Articular chondrocyte of knee joint (primary cell): ENCODE data around the gene FADS6. TPM values are rescaled to one million over a fixed set of nuclear protein-coding genes. Genes with fewer than 3 reads are reported as not detected.

Experiments
- total RNA-seq: library from RNA; depleted of rRNA; stranded (reverse); fragments of >200 nt; gene quantifications from 2 replicates; pipeline ENCODE4 v1.2.3, GENCODE V29; 2012

FADS6 gene, protein sequence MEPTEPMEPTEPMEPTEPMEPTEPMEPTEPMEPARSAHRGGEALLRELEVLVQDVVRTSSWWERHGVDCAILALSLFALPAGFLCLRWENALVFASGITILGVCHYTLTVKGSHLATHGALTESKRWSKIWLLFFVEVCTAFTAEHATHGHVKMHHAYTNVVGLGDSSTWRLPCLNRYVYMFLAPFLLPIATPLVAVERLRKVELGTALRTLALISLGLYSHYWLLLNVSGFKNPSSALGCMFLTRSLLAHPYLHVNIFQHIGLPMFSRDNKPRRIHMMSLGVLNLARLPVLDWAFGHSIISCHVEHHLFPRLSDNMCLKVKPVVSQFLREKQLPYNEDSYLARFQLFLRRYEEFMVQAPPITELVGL
- not detected in 2 replicates for total RNA-seq

DNA sequence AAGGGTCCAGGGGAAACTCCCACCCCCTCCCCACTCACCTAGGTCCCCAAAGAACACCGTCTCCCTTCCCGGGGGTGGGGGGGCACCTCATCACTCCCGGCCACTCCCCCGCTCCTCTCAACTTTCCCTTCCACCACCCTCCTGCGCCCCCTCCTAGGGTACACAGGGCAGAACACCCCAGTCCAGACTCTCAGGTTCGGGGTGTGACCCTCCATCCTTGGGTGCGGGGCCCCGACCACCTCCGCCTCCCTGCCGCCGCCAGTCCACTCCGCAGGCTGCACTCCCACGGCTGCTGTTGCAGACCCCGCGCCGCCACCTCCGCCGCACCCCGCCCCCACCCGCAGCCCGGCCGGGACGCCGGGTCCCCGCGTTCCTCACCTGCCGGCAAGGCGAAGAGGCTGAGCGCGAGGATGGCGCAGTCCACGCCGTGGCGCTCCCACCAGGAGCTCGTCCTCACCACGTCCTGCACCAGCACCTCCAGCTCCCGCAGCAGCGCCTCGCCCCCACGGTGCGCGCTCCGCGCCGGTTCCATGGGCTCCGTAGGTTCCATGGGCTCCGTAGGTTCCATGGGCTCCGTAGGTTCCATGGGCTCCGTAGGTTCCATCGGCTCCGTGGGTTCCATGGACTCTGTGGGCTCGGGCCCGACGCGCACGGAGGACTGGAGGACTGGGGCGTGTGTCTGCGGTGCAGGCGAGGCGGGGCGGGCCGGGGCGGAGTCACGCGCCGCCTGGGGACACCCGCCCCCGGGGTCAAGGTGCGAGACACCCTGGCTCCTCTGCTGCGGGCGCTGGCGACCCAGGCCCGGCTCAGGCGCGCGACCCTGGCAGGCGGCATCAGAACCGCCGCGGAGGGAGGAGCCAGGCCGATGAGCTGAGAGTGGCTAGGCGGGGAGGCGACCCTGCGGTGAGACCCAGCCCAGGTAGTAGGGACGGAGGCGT, at the start of gene FADS6:
TSS of gene FADS6 (minus strand) at position 660 of the 938 bp plus-strand sequence. CDS start at position 622, 38 bp downstream.

DNA sequence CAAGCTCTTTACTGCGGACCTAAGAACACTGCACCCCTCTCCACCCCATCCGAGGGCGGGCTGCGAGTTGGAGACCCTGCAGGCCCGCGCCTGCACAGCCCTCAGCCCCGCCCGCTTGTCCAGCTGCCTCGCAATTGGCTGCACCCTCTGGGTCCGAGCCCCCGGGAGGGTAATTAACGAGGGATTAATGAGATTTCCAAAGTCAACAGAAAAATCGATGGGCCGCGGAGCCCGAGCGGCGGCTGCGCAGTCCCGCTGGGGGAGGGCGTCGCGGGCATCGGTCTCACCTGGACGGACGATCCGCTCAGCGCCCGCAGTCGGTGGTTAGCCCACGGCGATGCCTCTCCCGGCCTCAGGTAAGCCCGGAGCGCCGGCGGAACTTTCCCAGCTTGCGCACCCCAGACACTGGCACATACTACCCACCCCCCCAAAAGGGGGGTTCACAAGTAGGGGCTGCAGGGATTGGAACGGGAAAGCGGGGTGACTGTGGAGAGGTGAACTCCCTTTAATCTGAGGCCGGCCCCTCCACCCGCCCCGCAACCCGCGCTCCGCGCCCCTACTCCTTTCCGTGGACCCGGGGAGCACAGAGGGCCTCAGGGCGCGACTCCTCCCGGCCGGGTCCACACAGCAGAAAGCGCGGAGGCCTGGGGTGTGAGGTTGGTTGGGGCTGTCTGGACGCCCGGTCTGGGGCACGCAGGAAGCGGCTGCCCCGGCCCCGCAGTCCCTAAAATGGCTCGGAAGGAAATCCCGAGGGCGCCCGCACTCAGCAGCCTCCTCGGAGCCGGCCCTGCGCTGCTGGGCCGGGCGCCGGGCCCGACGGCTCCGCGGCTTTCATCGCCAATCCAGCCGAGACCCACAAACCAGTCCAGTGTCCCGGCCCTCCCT, 42.4 kb upstream of the FADS6 start, which contains the start of gene OTOP3:
TSS of gene OTOP3 (plus strand) at position 314 of the 885 bp plus-strand sequence. CDS start at position 338, 24 bp downstream.

DNA sequence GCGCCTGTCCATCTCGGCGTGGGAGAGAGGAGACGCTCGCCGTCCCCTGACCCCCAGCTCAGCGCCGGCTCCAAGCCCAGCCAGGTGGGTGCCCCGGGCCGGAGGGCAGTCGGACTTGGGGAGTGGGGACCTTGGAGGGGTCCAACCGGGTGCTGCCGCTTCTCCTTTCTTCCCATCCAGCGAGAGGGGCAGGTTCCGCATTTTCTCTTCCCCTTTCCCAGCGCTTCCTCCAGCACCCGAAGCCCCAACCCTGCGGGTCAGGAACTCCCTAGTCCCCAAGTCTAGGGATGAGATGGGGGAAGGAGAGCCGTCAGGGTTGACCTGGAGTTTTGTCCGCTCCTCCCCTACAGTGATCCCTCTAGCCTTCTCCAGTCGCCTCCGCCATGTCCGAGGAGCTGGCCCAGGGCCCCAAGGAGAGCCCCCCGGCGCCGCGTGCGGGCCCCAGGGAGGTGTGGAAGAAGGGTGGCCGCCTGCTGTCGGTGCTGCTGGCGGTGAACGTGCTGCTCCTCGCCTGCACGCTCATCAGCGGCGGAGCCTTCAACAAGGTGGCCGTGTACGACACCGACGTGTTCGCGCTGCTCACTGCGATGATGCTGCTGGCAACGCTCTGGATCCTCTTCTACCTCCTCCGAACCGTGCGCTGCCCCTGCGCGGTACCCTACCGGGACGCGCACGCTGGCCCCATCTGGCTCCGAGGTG, 31.0 kb upstream of the FADS6 start, which contains the start of gene OTOP2:
TSS of gene OTOP2 (plus strand) at position 24 of the 699 bp plus-strand sequence. CDS start at position 384, 360 bp downstream.

GRCh38 chr17:74922694-74923537, 29.5 kb upstream of the FADS6 start, which contains the start of gene USH1G:
Gene USH1G (minus strand): TSS chr17:74923255. CDS start chr17:74923073, 182 bp downstream.

DNA sequence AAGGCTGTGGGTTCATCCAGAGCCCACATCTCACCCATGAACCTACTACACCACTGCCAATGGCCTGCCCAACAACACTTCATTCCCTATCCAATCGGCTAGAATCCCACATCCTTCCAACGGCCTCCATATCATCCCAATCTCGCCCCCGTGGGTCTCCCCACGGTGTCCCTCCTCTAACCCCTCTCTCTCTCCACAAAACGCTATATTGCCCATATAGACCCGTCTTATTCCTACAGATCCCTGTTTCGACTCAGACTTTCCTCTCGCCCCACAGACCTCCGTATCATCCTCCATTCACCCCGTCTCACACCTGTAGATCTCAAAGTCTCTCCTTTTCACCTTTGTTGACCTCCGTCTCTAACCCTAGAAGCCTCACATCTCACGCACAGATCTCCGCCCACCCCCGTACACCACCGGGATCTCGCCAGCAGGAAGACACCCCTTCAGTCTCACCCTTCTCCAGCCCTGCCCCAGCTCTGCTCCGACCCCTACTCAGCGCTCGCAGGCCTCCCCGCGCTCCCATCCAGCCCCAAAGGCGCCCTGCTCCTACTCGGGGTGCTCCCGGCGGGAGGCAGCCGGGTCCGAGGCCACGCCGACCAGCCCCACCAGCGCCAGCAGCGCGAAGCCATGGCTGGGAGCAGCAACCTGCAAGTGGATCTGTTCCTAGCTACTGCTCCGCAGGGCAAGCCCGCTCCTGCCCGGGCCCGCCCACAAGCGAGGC, 21.0 kb downstream of the FADS6 start, which contains the start of gene FDXR:
TSS of gene FDXR (minus strand) at position 682 of the 724 bp plus-strand sequence. CDS start at position 632, 50 bp downstream.

GRCh38 chr17:74859459-74860228, 33.8 kb downstream of the FADS6 start, which contains the start of gene GRIN2C:
Gene GRIN2C (minus strand): TSS chr17:74859885. CDS start chr17:74855092, 4,793 bp downstream.

Other genes starting within 250 kb of the FADS6 start
- gene CD300LF, start 180.7 kb downstream of the FADS6 start, total RNA-seq = not detected in 2 replicates
- 1.0 and 1.3 TPM in 2 replicates for gene RAB37, start 156.4 kb downstream of the FADS6 start, total RNA-seq
- gene NHERF1, start 145.0 kb downstream of the FADS6 start, total RNA-seq = 82.6 and 97.3 TPM in 2 replicates
- gene NAT9, start 117.3 kb downstream of the FADS6 start, total RNA-seq = 20.0 and 27.4 TPM in 2 replicates
- under 0.01 and 0.11 TPM in 2 replicates for gene GRIN2C, start 33.7 kb downstream of the FADS6 start, total RNA-seq
- gene FDXR, start 20.6 kb downstream of the FADS6 start, total RNA-seq = 8.5 and 14.3 TPM in 2 replicates
- gene USH1G, start 29.6 kb upstream of the FADS6 start, total RNA-seq = not detected in 2 replicates
- not detected in 2 replicates for gene OTOP2, start 30.6 kb upstream of the FADS6 start, total RNA-seq
- not detected in 2 replicates for gene OTOP3, start 42.3 kb upstream of the FADS6 start, total RNA-seq
- gene HID1, start 79.1 kb upstream of the FADS6 start, total RNA-seq = 0.32 TPM in 1 of 2 replicates, not detected in the other
- gene CDR2L, start 94.0 kb upstream of the FADS6 start, total RNA-seq = 15.2 and 15.7 TPM in 2 replicates
- gene MRPL58, start 119.0 kb upstream of the FADS6 start, total RNA-seq = 25.7 and 35.7 TPM in 2 replicates
- gene ATP5PD, start 153.3 kb upstream of the FADS6 start, total RNA-seq = 415 and 418 TPM in 2 replicates
- 26.9 and 29.1 TPM in 2 replicates for gene KCTD2, start 153.6 kb upstream of the FADS6 start, total RNA-seq
- 14.6 and 15.5 TPM in 2 replicates for gene SLC16A5, start 194.3 kb upstream of the FADS6 start, total RNA-seq
- 3.3 and 4.1 TPM in 2 replicates for gene ARMC7, start 216.3 kb upstream of the FADS6 start, total RNA-seq
- gene NT5C, start 238.1 kb upstream of the FADS6 start, total RNA-seq = 35.3 and 51.9 TPM in 2 replicates